ENCODE data around the gene APOBEC3B. TPM values are rescaled to one million over a fixed set of nuclear protein-coding genes. Genes with fewer than 3 reads are reported as not detected.
"Not testable (repeated sequence)": the region's sequence is repeated elsewhere in the genome, so short reads cannot be mapped to it uniquely, and the experiment has no call there.

APOBEC3B gene
- total RNA-seq, 2 donors from 2014 or later = 8.2 to 34.3 TPM

DNA sequence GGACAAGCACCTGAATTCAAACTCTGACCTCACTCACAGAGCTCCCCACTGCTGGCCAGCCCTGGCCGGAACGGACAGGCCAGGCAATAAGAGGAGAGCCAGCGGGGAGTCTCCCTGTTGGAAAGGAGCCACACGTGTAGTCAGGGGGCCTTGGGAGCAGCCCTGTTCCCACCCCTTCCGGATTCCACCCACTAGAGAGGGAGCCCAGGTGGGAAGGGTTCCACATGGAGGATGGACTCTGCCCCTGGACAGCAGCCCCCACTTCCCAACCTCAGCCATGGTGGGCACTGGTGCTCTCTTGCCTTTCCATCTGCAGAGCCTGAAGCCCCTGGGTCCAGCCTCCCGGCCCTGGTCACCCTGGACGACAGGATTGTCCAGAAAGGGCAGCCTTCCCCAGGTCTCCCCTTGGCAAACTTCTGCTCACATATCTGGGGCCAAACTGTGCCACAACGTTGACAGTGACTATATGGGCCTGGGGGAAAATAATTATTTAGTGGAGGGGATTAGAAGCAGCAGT is 32.2 kb upstream of the APOBEC3B start:
- intact Hi-C loops (cut with DNase I, micrococcal nuclease) = no loop called here
- ATAC-seq = peak; percentile 48
- DNase-seq = no peak

DNA sequence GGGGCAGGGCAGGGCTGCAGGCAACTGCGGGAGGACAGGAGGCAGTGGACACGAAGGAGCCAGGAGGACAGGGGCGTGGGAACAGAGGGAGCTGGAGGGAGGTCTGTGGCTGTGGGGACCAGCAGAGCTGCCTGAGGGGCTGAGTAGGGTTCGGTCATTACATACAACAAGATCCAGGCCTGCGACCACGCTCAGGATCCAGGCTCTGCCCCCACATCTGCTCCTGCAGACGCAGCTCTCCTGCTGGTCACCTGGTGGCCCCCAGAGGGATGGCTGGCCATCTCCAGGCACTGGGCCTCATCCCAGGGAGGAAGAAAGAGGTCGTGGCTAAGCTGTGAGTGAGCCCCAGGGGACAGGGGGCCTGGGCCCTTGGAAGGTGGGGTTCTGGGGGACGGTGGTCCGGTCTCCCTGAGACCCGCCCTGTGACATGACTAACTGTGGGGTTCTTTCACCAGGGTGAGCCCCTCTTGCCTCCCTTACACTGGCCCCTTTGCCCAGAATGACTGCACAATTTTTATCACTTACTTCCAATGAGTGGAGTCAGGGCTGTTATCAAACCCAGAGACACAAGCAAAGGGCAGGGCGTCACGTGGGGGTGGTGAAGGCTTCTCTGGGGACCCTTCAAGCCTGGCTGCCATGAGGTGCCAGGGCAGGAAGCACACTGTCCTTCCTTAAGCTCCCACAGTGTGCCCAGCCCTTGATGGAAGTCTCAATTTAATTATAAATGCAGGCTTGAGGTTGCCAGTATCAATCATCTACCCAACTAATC is 31.4 kb upstream of the APOBEC3B start:
- intact Hi-C loops (cut with DNase I, micrococcal nuclease) = no loop called here
- DNase-seq = peak in 1 of 2 donors; percentile 17
- ATAC-seq = peak; percentile 20

DNA sequence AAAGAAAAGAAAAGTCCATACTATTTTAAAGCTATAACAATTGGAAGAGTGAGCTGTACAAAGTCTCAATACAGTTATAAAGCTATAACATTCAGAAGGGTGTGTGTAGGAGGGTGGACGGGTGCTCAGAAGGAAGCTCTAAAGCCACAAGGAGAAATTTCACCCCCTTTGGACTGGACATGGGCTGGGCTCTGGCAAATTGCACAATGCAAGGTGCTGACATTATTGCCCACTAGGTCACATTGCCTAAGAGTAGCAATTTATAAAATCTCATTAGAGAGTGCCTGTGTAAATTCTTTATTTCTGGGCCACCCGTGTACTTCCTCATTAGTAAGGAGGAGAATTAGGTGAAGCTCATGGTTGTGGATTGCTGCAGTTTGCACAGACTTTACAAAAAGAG is 30.4 kb upstream of the APOBEC3B start:
- ATAC-seq (peak; percentile 79), DNase-seq (peak in 1 of 2 donors; percentile 25)
- intact Hi-C loops (cut with DNase I, micrococcal nuclease) = no loop called here

DNA sequence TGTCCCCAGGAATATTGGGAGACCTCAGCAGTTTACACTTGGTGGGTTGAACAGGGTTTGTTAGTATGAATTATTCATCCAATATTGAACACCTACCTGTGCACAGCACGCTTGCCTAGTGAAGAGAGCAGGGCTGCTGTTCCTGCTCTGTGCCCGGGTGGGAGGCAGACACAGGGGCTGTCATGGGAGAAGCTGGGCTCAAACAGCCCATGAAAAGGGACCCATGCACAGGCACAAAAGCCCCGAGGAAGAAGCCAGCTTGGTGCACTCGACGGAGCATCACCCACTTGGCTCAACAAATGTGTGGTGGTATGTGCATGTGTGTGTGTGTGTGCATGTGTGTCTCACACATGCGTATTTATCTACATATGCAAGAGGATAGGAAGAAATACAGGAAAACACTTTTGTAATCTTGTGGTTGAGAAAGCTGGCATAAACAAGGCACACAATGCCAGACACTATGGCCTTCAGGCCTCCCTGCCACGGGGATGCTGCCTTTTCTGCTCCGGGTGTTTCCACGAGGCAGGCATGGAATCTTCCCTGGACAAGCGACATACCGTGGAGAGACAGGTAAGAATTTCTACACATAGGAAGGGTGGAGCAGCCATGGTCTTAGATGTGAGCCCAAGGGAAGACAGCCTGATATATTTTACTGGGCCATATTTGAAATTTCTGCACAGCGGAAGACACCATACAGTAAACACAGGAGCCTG is 29.7 kb upstream of the APOBEC3B start:
- DNase-seq = peak in 1 of 2 donors; percentile 6
- intact Hi-C loops (cut with DNase I, micrococcal nuclease) = no loop called here
- no peak for ATAC-seq

DNA sequence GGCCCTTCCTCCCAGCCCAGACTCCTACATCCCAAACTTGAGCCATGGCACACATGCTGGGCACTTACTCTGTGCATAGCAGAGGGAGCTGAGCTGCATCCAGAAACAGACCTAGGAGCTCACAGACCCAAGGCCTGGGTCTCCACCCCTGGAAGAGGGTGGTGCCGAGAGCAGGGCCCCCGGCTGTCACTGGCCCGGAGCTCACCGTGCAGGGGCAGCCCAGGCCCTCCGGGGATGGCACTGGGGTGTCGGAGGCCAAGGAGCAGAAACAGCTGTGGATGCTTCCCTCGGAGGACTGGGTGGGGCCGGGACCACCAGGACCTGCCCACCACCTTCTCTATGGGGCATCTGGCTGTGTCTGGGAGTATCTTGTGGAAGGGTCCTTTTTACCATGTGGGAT is 29.1 kb upstream of the APOBEC3B start:
- intact Hi-C loops (cut with DNase I, micrococcal nuclease) = no loop called here
- no peak for ATAC-seq
- DNase-seq = peak in 1 of 2 donors; percentile 6

DNA sequence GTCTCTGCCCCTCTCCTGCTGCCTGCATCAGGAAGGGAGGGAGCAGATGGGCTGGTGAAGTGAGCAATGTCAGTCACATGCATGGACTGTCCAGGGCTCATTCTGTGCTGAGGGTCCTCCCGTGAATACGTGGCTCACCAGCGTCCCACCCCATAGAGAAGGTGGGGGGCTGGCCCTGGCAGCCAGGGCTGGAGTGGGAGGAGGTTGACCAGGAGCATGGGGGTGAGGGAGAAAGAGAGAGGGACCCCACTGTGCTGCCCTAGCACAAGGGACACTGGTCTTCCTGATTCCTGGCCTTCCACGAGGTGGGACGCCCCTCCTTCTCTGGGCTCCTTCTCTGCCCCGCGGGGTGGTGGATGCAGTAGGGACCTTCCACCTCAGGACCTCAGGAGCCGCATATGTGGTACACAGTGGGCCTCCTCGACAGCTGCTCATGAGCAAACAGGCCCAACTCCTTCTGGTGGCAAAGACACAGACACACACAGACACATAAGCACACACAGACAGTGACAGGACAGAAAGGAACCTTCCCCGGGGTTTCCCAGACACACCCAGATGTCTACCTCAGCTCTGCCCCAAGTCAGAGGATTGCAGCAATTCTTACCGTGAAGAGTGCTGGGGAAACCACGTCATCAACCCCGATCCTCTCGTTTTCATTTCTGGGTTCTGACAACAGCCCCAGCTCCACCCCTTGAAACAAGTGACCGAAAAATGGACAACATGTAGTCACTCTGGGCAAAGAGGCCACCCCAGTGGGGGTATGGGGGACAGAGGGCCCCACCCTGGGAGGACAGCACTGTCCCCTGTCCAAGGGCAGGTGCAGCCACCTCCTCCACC is 28.4 kb upstream of the APOBEC3B start:
- ATAC-seq = peak; percentile 54
- peak; percentile 42 to 64 for DNase-seq
- intact Hi-C loops (cut with DNase I, micrococcal nuclease) = no loop called here

DNA sequence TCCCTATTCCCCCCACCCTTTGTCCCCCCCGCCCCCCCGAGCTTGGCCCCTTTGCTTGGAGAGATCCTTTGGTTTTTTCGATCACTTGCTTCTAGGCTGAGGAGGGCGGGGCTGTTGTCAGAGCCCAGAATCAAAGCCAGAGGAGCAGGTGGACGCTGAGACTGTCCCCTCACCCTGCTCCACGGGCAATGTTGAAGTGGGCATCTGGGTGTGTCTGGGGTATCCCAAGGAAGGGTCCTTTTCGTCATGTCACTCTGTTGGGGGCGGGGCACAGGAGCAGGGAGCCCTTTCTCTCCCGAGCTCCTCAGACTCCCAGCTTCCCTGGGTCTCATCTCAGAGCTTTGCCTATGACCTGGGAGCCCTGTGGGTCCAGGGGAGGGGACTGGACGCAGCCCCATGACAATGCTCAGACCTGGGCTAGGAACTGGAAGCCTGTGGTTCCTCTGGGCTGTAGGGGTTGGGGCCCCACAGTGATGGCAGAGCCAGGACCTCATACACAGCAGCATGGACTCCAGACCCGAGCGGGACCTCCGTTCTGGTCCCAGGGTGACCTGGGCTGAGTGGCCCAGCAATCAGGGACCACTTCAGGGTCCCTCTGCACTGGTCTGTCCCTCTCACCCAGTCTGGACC is 27.6 kb upstream of the APOBEC3B start:
- DNase-seq = peak in 1 of 2 donors; percentile 22
- no peak for ATAC-seq
- intact Hi-C loops (cut with DNase I, micrococcal nuclease) = no loop called here

DNA sequence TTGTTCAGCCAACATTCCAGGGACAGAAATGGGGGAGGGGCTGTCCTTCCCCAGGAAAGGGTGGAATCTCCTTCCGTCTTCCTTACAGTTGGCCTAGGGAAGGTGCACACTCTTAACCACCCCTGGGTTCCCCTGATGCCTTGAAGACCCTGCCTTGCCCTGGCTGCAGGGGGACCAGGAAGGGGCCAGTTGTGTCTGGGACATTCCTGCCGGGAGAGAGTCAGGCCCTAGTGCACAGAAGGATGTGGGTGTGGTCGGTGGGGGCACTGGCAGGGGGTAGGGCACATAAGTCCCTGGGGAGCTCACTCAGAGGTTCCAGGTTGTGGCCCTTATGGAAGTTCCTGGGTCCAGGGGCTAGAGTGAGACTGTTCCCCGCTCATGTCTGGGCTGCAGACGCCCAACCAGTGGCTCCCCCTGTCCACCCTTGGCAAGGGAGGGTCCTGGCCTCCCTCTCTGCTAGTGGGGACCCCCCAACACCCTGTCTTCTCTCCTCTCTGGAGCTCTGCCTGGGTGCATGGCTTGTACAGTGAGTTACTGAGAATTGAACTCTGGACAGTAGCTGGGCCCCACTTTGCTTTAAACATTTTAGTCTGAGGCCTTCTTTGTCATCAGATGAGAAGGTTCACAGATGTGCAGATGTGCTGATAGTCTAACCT is 26.8 kb upstream of the APOBEC3B start:
- intact Hi-C loops (cut with DNase I, micrococcal nuclease) = no loop called here
- ATAC-seq (no peak), DNase-seq (no peak)

DNA sequence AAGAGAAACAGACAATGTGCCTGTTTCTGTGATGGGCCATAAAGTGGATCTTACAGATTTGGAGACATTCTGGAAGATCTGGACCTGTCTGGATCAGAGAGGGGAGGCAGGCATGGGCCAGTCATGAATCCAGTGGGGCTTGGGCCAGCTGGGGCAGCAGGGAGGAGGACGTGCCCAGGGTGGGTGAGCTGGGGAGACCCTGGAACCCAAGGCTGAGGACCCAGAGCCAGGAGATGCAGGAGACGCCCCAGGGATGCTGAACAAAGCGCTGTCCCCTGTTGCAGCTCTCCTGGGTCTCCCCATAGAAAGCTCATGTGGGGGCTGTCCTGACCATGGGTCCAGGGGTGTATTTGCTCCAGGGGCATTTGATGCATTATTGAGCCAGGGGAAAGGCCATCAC is 26.2 kb upstream of the APOBEC3B start:
- no peak for DNase-seq
- intact Hi-C loops (cut with DNase I, micrococcal nuclease) = no loop called here
- ATAC-seq = no peak

DNA sequence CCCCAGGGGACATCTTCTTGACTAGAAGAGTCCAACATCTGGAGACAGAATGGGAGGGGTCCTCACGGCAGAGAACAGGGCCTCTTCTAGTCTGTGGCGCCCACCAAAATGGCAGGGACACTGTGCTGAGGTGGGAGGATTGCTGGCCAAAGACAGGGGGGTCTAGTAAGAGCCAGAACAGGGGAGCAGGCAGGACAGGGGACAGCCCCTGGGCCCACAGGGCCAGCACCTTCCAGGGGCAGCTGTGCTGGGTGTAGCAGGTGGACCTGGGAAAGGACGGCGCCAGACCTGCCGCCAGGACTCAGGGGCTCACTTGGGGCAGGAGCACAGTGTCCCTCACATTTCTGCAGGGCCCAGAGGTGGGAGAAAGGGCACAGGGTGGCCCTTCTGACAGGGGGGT is 25.6 kb upstream of the APOBEC3B start:
- DNase-seq (peak in 1 of 2 donors; percentile 4), ATAC-seq (no peak)
- intact Hi-C loops (cut with DNase I, micrococcal nuclease) = no loop called here

DNA sequence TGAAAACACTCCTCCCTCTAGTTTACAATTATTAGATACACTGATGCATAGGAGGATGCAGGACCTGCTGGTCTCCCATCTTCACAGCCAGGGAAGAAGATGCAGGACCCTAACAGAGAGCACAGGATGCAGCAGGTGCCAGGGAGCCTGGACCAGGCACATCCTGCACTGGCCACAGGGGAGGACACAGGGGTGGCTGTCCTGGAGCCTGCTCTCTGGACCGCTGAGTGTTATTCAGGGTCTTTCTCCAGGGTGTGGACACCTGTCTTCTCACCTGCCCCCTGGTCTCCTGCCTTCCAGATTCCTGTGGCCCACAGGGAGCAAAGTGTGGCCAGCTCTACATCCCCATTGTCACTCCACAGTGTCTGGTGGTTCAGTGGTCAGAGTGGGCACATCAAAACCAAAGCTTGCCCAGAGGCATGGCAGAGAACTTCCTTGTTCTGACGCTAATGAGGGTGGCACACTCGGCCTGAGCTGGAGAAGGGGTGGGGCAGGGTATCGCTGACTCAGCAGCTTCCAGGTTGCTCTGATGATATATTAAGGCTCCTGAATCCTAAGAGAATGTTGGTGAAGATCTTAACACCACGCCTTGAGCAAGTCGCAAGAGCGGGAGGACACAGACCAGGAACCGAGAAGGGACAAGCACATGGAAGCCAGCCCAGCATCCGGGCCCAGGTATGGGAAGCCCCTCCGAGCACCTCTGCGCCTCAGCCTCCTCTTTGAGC is 24.9 kb upstream of the APOBEC3B start, which contains the start of gene APOBEC3A:
APOBEC3A (plus strand) TSS at position 564 of the 725 bp plus-strand sequence; CDS start at position 647, 83 bp downstream.
- intact Hi-C loops (cut with DNase I, micrococcal nuclease) = no loop called here
- DNase-seq = peak; percentile 75 to 80
- peak; percentile 82 for ATAC-seq

DNA sequence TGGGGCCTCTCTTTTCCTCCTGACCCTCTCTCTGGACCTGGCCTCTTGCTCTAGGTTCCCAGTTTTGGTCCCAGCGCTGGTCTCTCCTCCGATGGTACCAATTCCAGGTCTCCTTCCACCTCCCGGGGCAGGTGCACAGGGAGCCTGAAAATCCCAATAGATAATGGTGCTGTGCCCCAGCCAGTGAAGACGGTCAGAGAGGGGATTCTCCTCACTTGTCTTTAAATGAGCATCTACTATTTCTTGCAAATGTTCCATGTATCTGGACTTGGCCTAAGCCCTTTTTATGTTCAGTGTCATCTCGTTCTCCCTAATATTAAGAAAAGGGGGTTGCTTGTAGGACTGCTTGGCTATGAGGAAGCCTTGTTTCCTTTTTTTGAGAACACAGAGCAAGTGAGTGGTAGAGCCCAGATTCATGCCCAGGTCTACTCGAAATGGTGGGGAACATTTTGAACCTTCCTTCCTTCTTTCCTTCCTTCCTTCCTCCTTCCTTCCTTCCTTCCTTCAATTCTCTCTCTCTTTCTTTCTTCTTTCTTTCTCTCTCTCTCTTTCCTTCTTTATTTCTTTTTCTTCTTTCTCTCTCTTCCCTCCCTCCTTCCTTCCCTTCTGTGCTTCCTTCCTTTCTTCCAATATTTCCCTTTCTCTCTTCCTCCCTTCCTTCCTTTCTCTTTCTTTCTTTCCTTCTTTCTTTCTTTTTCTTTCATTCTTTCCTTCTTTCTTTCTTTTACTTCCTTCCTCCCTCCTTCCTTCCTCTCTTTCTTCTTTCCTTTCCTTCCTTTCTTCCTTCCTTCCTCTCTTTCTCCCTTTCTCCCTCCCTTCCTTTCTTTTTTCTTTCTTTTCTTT is 24.1 kb upstream of the APOBEC3B start:
- no peak for ATAC-seq
- DNase-seq = no peak
- intact Hi-C loops (cut with DNase I, micrococcal nuclease) = no loop called here

DNA sequence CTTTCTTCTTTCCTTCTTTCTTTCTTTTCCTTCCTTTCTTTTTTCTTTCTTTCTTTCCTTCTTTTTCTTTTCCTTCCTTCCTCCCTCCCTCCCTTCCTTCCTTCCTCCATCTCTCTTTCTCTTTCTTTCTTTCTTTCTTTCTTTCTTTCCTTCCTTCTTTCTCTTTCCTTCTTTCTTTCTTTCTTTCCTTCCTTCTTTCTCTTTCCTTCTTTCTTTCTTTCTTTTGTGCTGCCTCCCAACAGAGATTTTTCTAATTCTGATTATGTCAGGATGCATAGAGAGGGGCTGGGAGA is 23.6 kb upstream of the APOBEC3B start:
- intact Hi-C loops (cut with DNase I, micrococcal nuclease); DNase-seq; ATAC-seq: not testable (repeated sequence)

DNA sequence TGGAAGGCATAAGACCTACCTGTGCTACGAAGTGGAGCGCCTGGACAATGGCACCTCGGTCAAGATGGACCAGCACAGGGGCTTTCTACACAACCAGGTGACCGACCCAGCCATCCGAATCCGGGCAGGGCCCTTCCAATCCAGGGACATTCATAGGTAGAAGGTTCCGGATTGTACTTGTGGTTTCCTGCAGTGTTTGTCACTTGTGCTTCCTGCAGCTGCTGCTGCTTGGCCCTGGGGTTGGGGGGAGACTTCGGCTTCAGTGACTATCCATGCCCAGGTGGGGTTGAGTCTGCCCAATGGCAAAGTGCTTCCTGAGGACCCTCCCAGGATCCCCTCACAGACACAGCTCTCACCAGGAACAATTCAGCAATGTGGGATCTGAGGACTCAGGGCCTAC is 22.6 kb upstream of the APOBEC3B start:
- DNase-seq (no peak), ATAC-seq (no peak)
- intact Hi-C loops (cut with DNase I, micrococcal nuclease) = no loop called here

DNA sequence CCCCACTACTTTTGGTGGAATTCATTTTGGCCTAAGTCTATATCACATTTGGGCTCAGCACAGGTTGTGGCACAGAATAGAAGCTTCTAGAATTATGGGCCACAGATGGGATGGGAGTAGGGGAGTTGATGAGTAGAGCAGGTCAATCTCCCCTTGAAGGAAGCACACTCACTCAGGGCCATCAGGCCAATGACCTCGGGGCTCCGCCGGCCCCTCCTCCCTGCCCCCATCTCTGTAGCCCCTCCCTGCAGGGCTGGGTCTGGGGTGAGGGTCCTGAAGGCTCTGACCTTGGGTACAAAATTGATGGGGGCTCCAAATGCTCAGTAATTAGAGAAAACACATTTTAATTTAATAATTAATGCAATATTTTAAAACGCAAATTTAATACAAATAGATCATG is 21.5 kb upstream of the APOBEC3B start:
- intact Hi-C loops (cut with DNase I, micrococcal nuclease); ATAC-seq; DNase-seq: not testable (repeated sequence)

DNA sequence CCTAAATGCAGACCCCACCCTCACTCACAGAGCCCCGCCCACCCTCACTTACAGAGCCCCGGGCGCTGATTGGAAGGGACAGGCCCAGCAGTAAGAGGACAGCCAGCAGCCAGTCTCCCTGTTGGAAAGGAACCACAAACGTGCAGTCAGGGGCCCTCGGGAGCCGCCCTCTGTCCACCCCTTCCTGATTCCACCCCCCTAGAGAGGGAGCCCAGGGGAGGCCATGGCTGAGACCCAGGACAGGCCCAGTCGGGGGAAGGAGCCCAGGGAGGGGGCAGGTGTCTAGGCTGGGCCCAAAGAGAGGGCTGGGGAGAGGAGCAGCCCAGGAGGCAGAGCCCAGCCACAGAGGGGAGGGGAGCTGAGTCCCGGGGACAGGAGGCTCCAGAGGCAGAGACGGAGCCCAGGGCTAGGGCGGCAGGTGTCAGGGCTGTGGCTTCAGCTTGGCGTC is 18.8 kb upstream of the APOBEC3B start:
- peak; percentile 51 for ATAC-seq
- DNase-seq; intact Hi-C loops (cut with DNase I, micrococcal nuclease): not testable (repeated sequence)

DNA sequence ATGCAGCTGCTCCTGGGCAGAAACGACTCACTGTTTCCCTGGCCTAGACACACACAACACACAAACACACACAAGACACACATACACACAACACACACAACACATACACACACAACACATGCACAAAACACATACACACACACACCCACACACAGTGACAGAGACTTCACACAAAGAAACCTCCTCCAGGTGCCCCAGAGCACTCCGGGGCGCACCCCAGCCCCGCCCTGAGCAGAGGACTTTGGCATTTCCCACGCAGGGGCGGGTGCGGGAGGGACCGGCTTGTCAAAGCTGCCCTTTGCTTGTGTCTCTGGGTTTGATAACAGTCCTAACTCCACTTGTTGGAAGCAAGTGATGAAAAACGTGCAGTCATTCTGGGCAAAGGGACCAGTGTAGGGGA is 18.3 kb upstream of the APOBEC3B start:
- intact Hi-C loops (cut with DNase I, micrococcal nuclease) = no loop called here
- DNase-seq = peak; percentile 91 to 92
- peak; percentile 91 for ATAC-seq

All from left colon (tissue), 2 donors.